ENCODE measurements around the gene USP36.

The USP36 gene

DNA sequence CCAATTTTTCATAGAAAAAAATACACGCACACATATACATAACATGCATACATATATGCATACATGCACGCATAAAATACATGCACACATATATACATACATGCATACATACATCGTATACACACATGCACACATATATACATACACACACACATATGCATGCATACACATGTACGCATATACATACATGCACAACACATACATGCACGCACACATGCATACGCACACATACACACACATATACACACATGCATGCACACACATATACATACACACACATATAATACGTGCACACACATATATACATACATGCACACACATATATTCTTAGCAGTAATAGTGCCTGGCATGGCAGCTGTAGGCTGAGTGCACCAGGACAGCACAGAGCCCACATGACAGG lies 24.9 kb downstream of the USP36 start:
- no peak for DNase-seq (ENCODE audit: low read depth in 2 of 2)

DNA sequence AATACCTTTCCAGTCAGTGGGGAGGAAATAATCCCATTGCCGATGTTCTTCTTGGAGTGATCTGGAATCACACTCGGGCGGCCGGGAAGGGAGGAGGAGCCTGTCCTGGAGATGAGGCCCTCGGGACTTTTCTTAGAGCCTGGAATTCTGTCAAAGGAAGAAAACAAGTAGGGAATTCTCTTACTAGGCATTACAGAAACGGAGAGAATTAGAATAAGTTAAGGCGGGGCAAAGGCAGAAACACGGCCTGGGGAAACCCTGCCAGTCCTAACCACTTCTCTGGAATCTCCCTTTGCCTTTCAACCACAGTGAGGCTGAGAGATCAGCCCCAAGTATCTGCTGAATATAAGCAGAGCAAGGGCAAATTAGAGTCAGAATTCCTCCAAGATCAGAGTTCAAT lies 27.8 kb downstream of the USP36 start:
- no peak for DNase-seq (ENCODE audit: low read depth in 2 of 2)

DNA sequence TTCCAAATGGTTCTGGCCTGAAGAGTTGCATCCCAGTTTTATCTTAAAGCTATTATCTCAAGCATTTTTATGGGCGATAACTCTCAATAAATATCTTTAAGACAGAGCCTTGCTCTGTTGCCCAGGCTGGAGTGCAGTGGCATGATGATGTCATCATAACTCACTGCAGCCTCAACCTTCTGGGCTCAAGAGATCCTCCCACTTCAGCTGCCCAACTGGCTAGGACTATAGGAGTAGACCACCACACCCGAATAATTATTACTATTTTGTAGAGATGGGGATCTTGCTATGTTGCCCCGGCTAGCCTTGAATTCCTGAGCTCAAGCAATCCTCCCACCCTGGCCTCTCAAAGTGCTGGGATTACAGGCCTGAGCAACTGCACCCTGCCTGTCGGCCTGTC lies 32.5 kb downstream of the USP36 start:
- DNase-seq (ENCODE audit: low read depth in 2 of 2): no peak

DNA sequence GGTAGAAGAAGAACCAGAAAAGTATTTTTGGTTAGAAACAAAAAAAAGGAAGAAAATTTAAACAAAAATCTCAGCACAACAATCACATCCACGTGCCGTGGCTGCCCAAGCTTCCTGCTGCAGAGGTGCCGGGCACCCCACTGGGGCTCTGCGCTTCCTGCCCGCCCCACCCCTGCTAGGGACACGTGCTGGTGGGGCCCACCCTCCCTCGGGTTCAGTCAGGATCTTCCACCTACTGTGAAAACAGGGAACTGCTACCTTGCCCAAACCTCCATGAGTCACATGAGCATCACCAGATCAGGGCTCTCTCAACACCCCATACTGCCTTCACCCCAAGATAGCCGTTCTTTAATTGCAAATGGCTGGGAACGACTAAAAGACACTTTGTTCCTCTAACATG lies 34.2 kb downstream of the USP36 start:
- DNase-seq (ENCODE audit: low read depth in 2 of 2): peak in 1 of 2 donors; percentile 64

DNA sequence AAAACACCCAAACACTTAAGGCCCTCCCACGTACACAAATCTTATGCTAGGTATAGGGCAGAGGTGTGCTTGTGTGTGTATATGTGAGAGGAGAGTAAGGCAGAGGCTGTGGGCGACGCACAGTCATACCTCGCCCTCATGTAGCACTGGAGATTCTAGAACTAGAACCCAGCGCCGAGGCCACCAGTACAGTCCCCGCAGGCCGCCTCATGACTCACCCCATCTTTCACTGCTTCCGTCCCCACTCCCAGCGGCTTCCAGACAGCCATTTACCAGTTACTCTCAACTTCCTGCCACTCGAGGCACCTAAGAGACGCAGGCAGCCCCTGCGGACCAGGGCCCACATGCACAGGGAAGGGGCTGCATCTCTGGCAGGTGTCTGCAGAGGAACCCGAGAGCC lies 35.3 kb downstream of the USP36 start:
- peak; percentile 49 to 81 for DNase-seq (ENCODE audit: low read depth in 2 of 2)

DNA sequence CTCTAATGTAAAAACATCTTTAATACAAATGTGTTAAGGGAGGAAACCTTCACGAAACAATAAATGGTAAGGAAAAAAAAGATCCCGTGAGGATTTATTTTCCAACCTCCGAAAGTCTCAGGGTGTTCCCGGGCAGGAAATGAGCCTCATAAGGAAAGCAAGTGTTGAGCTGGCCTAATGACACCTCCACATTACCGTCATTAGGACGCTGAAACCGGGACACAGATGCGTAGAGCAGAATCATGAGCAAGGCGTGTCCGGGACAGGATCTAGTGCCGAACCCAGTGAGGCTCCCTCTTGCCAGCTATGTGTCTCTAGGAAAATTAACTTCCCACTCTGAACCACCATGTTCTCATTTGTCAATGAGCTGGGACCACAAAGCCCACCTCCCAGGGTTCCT lies 35.8 kb downstream of the USP36 start:
- no peak for DNase-seq (ENCODE audit: low read depth in 2 of 2)

DNA sequence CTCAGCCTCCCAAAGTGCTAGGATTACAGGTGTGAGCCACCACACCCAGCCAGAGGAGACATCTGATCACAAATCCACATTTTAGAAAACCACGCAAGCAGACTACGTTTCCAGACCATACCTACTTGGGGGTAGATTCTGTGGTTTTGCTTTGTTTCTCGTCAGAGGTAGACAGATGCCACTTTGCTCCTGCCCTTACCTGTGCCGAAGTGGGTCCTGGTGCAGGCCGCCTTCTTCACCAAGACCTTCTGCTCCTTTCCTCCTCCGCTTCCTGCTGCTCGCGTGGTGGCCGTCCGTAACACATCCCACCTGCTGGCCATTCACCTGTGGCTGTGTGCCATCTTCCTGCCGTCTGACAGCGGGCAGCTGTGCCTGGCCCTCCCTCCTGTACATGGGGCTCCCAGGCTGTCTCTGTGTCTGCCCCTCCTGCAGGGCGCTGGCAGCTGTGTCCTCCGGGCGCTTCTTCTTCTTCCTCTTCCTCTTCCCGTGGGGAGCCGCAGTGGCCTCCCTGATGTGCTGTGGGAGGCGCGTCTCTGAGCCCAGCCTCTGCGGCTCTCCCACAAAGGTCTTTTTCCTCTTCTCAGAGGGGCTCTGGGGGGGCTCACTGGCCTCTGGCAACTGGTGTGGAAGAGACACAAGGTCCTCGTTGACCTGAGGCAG lies 37.3 kb downstream of the USP36 start:
- DNase-seq (ENCODE audit: low read depth in 2 of 2): no peak

DNA sequence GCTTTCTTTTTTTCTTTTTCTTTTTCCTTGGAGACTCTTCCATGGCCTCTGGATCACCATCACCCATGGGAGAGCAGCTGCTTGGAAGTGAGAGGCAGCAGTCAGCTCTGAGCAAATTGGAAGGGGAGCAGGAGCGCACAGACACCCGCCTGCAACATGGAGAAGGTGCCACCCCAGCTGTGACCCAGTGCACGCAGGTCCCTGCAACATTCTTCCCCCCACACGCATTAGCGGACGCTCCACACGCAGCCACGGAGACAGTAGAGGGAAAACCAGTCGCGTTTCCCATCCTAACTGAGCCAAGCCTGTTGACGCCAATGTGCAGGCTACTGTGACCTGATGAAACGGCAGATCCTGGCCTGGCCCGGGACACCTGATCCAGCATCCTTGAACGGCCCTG lies 38.2 kb downstream of the USP36 start:
- DNase-seq (ENCODE audit: low read depth in 2 of 2): no peak

DNA sequence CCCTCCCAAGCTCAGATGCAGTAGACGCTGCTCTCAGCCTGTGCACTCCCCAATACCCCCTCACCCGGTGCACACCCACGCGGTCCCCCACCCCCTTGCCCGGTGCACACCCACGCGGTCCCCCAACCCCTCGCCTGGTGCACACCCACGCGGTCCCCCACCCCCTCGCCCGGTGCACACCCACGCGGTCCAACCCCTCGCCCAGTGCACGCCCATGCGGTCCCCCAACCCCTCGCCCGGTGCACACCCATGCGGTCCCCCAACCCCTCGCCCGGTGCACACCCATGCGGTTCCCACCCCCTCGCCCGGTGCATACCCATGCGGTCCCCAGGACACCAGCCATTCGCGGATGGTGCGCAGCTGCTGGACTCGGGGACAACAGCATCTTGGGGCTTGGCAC lies 38.6 kb downstream of the USP36 start:
- DNase-seq (ENCODE audit: low read depth in 2 of 2): no peak

DNA sequence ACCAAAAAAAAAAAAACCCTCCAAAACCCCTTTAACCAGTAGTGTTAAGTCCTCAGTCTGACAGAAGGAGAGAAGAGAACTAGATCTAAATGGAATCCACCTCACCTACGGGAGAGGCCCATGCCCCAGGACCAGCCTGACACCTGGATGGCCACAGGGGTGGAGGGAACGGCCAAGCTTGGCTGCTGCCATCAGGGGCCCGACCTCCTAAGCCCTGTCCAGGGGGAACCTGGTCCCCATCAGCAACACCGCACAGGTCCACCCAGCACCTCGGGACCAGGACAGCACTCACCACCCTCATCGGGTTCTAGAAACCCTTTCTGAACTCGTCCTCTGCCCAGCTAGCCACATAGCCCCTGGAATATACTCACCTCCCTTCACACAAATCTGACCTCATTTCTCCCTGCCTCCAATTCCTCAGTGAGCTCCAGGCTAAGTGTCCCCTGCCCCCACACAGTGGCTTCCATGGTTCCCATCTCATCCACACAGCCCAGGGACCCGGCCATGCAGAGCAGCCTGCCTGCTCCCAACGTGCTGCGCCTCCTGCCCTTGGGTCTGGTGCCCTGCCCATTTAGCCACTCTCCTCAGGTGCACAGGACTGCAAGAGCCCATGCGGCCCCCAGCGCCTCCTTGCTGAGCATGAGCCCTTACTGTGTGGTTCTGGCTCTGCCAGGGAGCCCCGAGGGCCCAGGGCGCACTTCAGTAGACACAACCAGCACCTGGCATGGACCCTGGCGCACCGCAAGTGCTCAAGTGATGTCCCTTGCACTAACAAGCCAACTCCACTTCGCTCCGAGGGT lies 40.3 kb downstream of the USP36 start:
- no peak for DNase-seq (ENCODE audit: low read depth in 2 of 2)

DNA sequence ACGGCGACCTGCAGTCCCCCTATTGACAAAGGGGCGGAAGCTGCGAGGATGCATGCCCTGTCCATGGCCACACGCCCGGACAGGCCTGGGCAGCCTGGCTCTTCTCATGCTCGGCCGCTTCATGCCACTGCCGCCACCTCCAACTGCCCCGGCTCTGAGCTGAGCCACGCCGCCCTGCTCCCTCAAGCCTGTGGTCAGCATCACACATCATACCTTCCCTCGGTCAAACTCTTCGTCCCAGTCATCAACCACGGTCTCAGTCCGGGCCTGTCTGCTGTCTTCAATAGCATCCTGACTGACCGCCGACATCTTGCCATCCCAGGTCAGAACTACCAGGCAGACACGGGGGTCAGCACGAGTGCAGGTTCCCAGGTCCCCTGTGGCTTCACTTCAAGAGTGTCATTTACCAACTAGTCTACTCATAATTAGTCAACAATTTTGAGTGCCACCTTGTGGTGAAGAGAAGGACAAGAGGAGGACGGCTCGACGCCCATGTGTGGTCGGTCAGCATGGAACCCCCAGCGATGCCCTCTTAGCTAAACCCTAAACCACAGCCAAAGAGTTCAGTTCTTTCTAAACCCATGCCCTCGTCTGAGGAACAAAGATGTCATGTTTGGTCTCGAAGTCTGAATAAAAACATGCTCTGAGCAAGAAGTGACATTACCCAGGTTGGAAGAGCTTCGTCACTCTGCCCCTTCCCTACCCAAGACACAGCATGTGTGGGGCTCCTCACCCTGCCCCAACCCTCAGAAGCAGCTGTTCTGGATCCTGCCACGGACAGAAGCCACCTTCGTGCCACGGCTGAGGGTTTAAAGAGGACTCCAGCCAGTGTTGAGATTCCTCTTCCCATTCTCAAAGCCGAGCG lies 41.7 kb downstream of the USP36 start:
- DNase-seq (ENCODE audit: low read depth in 2 of 2): no peak

DNA sequence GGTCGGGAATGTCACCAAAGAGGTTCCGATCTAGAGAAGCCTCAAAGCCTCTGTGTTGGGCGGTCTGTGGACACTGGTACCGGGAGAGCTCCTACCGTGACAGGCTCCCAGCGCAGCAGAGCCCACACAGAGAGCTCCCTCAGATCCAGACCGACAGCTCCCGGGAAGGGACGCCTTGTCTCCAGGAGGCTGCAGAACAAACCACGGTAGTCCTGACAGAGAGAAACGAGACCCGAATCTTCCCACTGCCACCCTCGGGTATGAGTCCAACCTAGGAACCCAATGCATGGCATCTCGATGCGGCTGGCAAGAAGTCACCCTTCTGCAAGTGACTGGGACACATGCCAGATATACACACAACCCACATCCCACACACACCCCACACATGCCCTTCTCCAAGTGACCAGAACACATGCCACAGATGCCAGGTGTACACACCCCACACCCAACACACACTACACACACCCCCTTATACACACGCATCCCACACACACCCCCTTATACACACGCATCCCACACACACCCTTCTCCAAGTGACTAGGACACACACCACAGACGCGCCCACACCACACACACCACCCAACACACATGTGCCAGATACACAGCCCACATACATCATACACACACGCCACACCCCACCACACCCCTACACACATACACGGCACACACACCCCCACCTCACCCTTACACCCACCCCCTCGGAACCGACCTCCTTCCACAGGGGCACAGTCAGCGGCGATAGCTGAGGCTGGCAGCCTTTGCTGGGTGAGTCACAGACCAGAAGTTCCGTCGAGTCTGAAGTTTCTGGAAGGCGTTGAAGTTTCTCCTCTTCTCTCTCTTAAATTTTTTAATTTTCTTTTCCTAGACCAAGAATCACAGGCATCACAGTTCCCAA lies 42.7 kb downstream of the USP36 start:
- DNase-seq (ENCODE audit: low read depth in 2 of 2): no peak

DNA sequence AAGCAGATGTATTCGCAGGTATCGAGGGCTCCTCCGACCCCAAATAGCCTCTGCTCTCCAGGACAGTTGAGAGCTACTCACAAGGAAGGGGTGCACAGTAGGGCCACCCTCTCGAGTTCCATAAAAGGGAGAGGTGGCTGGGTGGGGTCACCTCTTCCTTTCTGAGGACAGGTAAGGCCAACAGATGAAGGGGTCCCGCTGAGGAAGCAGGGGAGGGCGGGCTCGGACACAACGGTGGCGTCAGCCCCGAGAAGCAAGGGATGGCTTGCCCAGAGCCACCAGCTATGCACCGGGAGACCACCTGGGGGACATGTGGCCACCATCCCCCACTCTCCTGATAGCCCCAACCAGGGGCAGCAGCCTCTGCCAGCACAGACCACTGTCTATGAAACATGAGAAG lies 43.4 kb downstream of the USP36 start:
- DNase-seq (ENCODE audit: low read depth in 2 of 2): no peak

DNA sequence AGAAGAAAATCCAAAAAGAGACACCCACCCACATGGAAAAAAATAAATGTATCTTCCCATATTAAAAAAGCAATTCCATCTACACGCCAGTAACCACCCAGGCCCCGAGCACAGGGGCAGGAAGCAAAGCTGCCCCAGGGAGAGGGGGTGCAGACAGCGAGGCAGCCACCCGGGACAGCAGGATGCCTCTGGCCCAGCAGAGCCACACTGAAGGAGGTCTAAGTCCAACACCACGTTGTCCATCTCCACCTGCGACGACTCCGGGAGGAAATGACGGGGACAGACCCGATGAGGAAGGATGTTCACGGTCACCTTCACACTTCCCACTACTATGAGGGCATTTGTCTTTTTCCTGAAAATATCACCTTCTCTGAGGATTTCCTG lies 44.1 kb downstream of the USP36 start:
- no peak for DNase-seq (ENCODE audit: low read depth in 2 of 2)

DNA sequence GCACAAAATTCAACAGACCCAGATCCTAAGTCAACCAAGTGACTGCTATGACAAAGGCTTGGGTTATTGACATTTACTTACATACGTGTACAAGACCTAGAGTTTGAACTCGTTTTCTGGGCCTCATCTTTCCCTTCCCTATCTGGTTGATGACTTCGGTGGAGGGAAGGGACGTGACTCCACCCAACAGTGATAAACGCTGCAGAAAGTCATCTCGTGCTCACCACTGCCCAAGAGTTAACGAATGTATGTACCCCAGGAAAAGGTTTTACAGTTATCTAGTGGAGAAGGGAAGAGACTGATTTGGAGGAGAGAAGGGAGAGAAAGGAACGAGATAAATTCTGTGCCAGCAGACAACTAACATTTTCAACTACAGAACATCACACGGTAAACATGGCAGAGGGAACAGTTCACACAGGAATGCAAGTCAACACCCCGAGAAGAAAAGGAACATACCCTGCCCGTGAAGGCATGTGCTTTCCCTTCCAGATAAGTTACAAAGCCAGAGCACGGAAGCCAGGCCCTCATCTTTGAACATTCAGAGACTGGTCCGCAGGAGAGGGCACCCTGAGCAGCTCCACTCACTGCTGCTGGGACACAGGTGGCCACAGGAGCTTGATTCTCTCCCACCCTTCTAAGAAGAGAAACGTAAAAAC lies 44.6 kb downstream of the USP36 start:
- DNase-seq (ENCODE audit: low read depth in 2 of 2): no peak

DNA sequence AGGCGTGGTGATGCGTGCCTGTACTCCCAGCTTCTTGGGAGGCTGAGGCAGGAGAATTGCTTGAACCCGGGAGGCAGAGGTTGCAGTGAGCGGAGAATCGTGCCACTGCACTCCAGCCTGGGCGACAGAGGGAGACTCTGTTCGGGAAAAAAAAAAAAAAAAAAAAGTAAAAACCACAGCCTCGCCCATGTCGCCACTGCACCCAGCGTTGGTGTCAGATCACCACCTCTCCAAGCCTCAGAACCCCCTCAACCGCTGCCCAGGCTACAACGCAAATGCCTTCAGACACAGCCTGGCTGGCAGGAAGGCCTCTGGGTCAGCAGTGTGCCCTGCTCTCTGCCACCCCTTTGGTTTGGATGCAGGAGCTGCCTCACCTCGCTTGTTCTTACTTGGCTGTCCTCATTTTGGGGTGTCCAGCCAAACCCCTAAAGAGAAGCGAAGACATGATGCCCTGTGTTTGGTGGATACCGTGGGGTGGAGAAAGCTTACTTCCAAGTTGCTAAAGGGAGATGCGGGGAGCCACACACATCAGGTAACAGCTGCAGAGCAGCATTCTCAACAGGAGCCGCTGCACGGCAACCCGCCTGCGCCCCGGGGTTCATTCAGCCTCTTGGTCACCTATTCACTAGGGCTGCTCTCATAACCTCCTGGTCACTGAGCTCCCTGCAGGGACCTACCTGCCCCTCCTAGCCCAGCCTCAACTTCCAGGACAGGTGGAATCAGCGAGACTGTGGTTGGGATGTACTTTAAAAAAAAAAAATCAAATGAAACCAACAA lies 45.6 kb downstream of the USP36 start:
- DNase-seq (ENCODE audit: low read depth in 2 of 2): no peak

DNA sequence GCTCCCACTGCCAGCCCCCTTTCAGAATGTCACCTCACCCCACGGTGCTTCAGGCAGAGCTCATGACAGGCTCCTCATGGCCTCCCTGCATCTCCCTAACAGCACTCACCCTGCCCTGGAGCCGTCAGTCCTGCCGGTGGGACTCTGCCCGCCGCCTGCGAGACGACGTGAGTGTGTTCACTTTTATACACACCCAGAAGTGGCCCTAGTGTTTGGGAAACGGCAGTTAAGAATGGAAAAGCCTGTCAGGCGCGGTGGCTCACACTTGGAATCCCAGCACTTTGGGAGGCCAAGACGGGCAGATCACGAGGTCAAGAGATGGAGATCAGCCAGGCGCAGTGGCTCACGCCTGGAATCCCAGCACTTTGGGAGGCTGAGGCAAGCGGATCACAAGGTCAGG lies 46.2 kb downstream of the USP36 start:
- no peak for DNase-seq (ENCODE audit: low read depth in 2 of 2)

DNA sequence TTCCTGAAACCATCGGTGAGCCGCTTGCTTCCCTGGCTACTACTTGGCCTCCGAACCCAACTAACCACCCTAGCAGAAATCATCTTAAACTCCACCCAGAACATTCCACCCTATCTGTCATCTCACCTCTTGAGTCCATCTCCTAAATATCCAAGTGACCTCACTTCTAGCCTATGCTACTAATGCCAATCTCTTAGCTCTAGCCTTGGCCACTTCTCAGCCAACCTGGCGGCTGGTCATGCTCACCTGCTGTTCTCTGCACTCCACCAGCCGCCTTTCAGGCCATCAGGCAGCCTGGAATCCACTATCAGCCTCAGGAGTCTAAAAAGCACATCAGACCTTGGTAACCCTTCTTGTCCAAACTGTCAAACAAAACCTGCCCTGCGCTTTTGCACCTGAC lies 46.6 kb downstream of the USP36 start:
- no peak for DNase-seq (ENCODE audit: low read depth in 2 of 2)

DNA sequence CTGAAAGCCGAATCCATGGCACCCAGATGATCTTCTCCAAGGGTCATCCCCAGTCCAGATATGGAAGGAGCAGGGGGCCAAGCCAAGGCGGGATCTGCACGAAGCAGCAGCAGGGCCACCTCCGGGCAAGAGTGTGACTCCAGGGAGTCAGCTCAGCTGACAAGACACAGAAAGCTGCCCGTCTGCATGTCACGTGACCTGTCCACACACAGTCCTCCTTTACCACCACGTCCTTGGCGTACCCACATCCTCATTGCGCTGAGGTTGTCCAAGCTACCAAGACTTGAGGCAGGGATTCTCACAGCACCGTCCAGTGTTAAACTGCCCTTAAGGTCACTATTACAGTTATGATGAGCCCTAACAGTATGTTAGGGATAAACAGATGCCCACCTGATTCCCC lies 47.2 kb downstream of the USP36 start:
- DNase-seq (ENCODE audit: low read depth in 2 of 2): no peak

All from stimulated activated CD4-positive, alpha-beta T cell treated with anti-CD3 and anti-CD28 coated beads, Interleukin-15, amount 100 ng/mL, for 48 hours (primary cell).